Stimulated activated CD4-positive, alpha-beta T cell treated with anti-CD3 and anti-CD28 coated beads, Interleukin-4, amount 100 ng/mL, for 4 hours (primary cell): ENCODE measurements around the gene CBARP.
"Not testable (repeated sequence)": the region's sequence is repeated elsewhere in the genome, so short reads cannot be mapped to it uniquely, and the experiment has no call there.

ENCODE experiments used
- DNase-seq, 2 experiments: peaks; one replicate each; pipeline ENCODE4 v3.0.0-alpha.2; 2020

CBARP gene

GRCh38 chr19:1206864-1207450 lies 30.8 kb downstream of the CBARP start:
- DNase-seq = no peak

DNA sequence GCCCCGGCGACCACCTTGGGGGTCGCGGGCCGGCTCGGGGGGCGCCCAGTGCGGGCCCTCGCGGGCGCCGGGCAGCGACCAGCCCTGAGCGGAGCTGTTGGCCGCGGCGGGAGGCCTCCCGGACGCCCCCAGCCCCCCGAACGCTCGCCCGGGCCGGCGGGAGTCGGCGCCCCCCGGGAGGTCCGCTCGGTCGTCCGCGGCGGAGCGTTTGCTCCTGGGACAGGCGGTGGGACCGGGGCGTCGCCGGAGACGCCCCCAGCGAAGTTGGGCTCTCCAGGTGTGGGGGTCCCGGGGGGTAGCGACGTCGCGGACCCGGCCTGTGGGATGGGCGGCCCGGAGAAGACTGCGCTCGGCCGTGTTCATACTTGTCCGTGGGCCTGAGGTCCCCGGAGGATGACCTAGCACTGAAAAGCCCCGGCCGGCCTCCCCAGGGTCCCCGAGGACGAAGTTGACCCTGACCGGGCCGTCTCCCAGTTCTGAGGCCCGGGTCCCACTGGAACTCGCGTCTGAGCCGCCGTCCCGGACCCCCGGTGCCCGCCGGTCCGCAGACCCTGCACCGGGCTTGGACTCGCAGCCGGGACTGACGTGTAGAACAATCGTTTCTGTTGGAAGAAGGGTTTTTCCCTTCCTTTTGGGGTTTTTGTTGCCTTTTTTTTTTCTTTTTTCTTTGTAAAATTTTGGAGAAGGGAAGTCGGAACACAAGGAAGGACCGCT lies 31.5 kb downstream of the CBARP start:
- DNase-seq = no peak

DNA sequence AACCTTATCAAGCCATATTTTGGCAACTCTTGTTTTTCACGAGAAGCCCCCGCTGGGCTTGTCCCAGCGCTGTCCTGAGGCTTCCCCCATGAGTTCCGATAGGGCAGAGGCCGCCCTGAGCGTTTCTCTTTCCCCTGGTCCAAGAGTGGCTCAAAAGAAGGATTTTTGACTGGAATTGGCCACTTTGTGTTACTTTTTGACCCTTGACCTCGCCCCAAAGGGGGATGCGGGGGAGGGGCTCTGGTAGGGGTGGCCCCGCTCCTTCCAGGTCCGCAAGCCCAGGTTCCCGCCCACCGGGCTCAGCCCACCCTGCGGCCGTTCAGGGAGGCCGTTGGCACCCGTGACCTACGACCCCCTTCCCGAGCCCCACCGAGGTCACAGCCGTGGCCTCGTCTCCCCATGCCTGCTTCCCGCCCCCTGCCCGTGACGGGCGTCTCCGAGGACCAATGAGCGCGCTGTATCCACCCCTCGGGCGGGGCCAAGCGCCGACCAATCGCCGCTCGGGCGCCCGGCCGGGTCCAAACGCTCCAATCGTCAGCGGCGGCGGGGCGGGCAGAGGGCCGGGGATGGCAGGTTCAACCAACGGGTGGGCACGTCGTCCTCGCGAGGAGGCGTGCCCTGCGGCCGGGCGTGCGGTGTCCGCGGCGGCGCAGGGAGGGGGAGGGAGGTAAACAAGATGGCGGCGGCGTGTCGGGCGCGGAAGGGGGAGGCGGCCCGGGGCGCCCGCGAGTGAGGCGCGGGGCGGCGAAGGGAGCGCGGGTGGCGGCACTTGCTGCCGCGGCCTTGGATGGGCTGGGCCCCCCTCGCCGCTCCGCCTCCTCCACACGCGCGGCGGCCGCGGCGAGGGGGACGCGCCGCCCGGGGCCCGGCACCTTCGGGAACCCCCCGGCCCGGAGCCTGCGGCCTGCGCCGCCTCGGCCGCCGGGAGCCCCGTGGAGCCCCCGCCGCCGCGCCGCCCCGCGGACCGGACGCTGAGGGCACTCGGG lies 32.4 kb downstream of the CBARP start, which contains the start of gene STK11:
TSS of gene STK11 (plus strand) at position 665 of the 986 bp plus-strand sequence. CDS start 1,136 bp downstream, outside the sequence.
- DNase-seq = peak; percentile 99

DNA sequence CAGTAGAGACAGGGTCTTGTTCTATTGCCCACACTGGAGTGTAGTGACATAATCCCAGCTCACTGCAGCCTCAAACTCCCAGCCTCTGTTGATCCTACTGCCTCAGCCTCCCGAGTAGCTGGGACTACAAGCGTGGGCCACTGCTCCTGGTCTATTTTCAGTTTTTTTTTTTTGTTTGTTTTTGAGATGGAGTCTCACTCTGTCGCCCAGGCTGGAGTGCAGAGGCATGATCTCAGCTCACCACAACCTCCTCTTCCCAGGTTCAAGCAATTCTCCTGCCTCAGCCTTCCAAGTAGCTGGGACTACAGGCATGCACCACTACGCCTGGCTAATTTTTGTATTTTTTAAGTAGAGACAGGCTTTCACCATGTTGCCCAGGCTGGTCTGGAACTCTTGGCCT lies 37.2 kb downstream of the CBARP start:
- DNase-seq = not testable (repeated sequence)

GRCh38 chr19:1199531-1199930 lies 38.3 kb downstream of the CBARP start:
- DNase-seq = no peak

DNA sequence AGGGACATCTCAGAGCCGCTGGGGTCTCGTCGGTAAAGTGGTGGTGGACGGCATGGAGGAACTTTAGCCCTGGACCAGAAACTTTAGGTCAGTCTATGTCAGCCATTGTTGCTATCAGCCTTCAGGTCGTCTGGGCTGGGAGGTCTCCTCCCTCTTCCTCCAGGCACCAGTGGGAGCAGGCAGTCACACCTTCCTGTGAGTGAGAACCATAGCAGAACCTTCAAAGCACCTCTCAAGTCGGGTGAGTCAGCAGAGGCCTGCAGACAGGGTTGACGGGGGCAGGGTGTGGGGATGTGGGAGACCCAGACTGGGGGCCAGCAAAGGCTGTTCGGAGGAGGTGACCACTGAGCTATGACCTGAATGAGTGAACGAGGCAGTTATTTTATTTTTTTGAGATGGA lies 48.4 kb downstream of the CBARP start:
- DNase-seq = peak; percentile 41 to 69

DNA sequence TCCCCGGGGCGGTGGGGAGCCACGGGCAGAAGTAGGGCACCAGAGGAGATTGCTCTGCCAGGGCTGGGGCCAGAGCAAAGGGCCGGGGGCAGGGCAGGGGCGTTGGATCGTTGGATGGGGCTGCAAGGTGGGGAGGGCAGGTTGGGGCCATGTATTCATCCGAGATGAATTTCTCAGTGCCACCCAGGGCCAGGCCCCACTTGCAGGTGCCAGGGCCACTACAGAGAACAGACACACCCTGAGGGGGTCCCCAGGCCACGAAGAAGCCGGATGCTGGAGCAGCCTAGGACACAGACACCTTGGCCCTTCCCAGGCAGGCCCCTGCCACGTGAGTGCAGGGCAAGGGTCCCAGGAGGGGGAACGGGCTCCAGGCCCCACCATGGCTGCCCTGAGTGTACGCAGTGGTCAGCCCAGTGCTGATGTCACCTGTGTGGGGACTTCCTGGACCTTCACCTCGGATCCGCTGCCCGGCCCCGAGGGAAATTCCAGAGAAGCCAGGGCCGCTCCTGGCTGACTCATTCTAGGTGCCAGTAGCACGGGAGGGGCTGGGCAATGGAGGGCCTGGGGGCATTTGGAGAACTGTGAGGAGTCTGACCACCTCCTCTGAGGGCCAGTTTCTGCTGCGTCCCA lies 54.1 kb downstream of the CBARP start:
- no peak for DNase-seq

DNA sequence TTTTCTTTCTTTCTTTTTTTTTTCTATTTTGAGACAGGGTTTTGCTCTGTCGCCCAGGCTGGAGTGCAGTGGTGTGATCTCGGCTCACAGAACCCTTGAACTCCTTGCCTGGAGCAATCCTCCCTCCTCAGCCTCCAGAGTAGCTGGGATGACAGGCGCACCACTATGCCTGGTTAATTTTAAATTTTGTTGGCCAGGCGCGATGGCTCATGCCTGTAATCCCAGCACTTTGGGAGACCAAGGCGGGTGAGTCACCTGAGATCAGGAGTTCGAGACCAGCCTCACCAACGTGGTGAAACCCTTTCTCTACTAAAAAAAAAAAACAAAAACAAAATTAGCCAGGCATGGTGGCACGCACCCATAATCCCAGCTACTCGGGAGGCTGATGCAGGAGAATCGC lies 55.1 kb downstream of the CBARP start:
- DNase-seq = no peak

DNA sequence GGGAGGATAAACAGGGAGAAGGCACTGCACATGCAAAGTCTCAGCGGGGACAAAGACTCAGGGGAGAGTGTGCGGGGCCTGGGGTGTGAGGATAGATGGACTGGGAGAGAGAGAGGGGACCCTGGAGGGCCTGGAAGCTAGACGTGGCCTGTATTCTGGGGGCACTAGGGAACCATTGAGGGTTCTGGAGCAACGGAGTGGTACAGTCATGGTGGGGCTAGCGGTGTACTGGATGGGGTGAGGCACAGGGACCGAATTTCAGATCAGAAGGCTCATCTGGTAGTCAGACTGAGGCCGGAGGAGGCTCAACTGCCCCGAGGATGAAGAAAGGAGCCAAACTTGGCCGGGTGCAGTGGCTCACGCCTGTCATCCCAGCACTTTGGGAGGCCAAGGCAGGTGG lies 55.7 kb downstream of the CBARP start:
- DNase-seq = no peak

- no peak for DNase-seq
These were observed 56.2 kb downstream of the CBARP start for GRCh38 chr19:1181606-1182005.
